K562 (cell line): ENCODE results near the gene TAF3. TPM values are rescaled to one million over a fixed set of nuclear protein-coding genes. Genes with fewer than 3 reads are reported as not detected.

Experiments
- BRF1 ChIP-seq: IDR thresholded peaks from 3 replicates; pipeline ENCODE4 v1.6.1; 2011; ENCODE audit warnings: borderline replicate concordance, mild to moderate bottlenecking; ENCODE audit not compliant: insufficient read length; ENCODE audit errors: extremely low read depth
- CEBPG ChIP-seq, 3 experiments: fragments of 200-800 bp in 1 of 3; sonication (Bioruptor generic) in 1 of 3; sonication (generic) in 1 of 3; formaldehyde crosslinking in 1 of 3; IDR thresholded peaks in 2 of 3; conservative IDR thresholded peaks in 1 of 3; 2 replicates each; pipeline versions ENCODE4 v1.6.1 to v1.8.0; 2016 to 2022; ENCODE audit warnings: missing compliant biosample characterization in 2 of 3, missing genetic modification characterization in 2 of 3, mild to moderate bottlenecking in 1 of 3, missing genetic modification reagents in 1 of 3
- GTF2E2 ChIP-seq: fragments of 200-800 bp; sonication (Bioruptor generic); IDR thresholded peaks from 2 replicates; pipeline ENCODE4 v1.6.1; 2016; ENCODE audit warnings: missing genetic modification characterization, missing compliant biosample characterization
- MLLT1 ChIP-seq, 2 experiments: fragments of 450-650 bp; IDR thresholded peaks; 2 replicates each; pipeline ENCODE4 v1.6.1; 2016
- PBX2 ChIP-seq, 2 experiments: IDR thresholded peaks in 1 of 2; conservative IDR thresholded peaks in 1 of 2; 2 replicates each; pipeline ENCODE4 v1.6.1; 2016; ENCODE audit warnings: low read depth in 2 of 2, mild to moderate bottlenecking in 1 of 2, missing compliant biosample characterization in 1 of 2, missing genetic modification characterization in 1 of 2, moderate library complexity in 1 of 2
- PYGO2 ChIP-seq: fragments of 450-650 bp; IDR thresholded peaks from 2 replicates; pipeline ENCODE4 v1.6.1; 2016; ENCODE audit warnings: mild to moderate bottlenecking, missing genetic modification characterization, moderate library complexity, missing compliant biosample characterization
- SAFB ChIP-seq: fragments of 200-400 bp; formaldehyde crosslinking; IDR thresholded peaks from 2 replicates; pipeline ENCODE4 v1.6.1; 2017; ENCODE audit warnings: low read depth, low read length, borderline replicate concordance
- SRSF3 ChIP-seq: fragments of 200-400 bp; formaldehyde crosslinking; IDR thresholded peaks from 2 replicates; pipeline ENCODE4 v1.6.1; 2016; ENCODE audit warnings: mild to moderate bottlenecking, low read length, moderate library complexity; ENCODE audit not compliant: insufficient read depth
- TCFL5 ChIP-seq: fragments of 250-450 bp; sonication (Bioruptor Pico); conservative IDR thresholded peaks from 2 replicates; pipeline ENCODE4 v1.6.1; 2021; ENCODE audit warnings: mild to moderate bottlenecking, moderate library complexity, matching md5 sums
- ZNF184 ChIP-seq: sonication (generic); formaldehyde crosslinking; IDR thresholded peaks from 2 replicates; pipeline ENCODE4 v1.5.0; 2020; ENCODE audit warnings: missing genetic modification reagents
- polyA plus RNA-seq, 8 experiments: library from polyadenylated mRNA; depleted of rRNA in 4 of 8; stranded (reverse) in 5 of 8; unstranded in 3 of 8; fragments of >200 nt; fragmentation: Nextera tagmentation in 2 of 8; fragmentation: Illumina TruSeq in 1 of 8; extraction: Ambion mirVana in 2 of 8; extraction: Trizol in 1 of 8; gene quantifications; 2 replicates each; pipeline versions ENCODE4 v1.2.1 to v1.2.3, GENCODE V29; 2011 to 2014; ENCODE audit warnings: inconsistent platforms in 1 of 8, missing spikeins in 1 of 8
- total RNA-seq, 7 experiments: library from RNA; depleted of rRNA in 6 of 7; stranded (reverse); fragments of >200 nt in 6 of 7; fragmentation: Illumina TruSeq in 2 of 7; extraction: Trizol in 2 of 7; gene quantifications; 2 replicates each; pipeline versions ENCODE4 v1.2.1 to v1.2.3, GENCODE V29; 2011 to 2021; ENCODE audit warnings: low replicate concordance in 1 of 7

Gene TAF3
- total and polyA plus RNA-seq, 9 of the 15 experiments (the other 6 are each of a cell fraction or from before 2014, with no cell fraction given): 1.5 to 9.9 (median 4.1) TPM

- TF ChIP-seq TCFL5 (CRISPR knock-in tag): no peak
- TF ChIP-seq PBX2 (CRISPR knock-in tag; IDR thresholded peaks at IDR 0.05; ENCODE audit: low read depth): no peak
- no peak for TF ChIP-seq PBX2 (tag; conservative IDR thresholded peaks at IDR 0.05; ENCODE audit: low read depth)
- no peak for TF ChIP-seq MLLT1 (IDR thresholded peaks at IDR 0.05)
- no peak for TF ChIP-seq ZNF184 (CRISPR knock-in tag)
- TF ChIP-seq GTF2E2 (tag): no peak
- no peak for TF ChIP-seq CEBPG (CRISPR knock-in tag; IDR thresholded peaks at IDR 0.05)
- no peak for TF ChIP-seq CEBPG (tag; conservative IDR thresholded peaks at IDR 0.05 in 1 of 2, IDR thresholded peaks at IDR 0.05 in 1 of 2)
- no peak for TF ChIP-seq SRSF3
- no peak for TF ChIP-seq PYGO2 (tag)
- TF ChIP-seq SAFB: no peak
- TF ChIP-seq BRF1: no peak
Measured at GRCh38 chr10:7906128-7906527, 87.8 kb downstream of the TAF3 start (continued).
